ENCODE data around the gene PIP4K2B. TPM values are rescaled to one million over a fixed set of nuclear protein-coding genes. Genes with fewer than 3 reads are reported as not detected.

Gene PIP4K2B
- total RNA-seq, 1 donor, result 17.8 TPM

- H3K4me3 ChIP-seq (ENCODE audit: low read length), result no peak overlapping the region
- H3K9me3 ChIP-seq (ENCODE audit: low read depth, low read length), result no peaks in the 10 kb centered on the region
- no peaks in the 10 kb centered on the region for H3K4me1 ChIP-seq (ENCODE audit: insufficient read depth, low read length)
- no peaks in the 10 kb centered on the region for H3K27me3 ChIP-seq (ENCODE audit: insufficient read depth, low read length)
Observed at GRCh38 chr17:38717139-38717745, 82.1 kb downstream of the PIP4K2B start.

GRCh38 chr17:38716368-38717005 lies 82.9 kb downstream of the PIP4K2B start:
- no peaks in the 10 kb centered on the region for H3K9me3 ChIP-seq (ENCODE audit: low read depth, low read length)
- H3K4me3 ChIP-seq (ENCODE audit: low read length), result no peak overlapping the region
- no peaks in the 10 kb centered on the region for H3K4me1 ChIP-seq (ENCODE audit: insufficient read depth, low read length)
- no peaks in the 10 kb centered on the region for H3K27me3 ChIP-seq (ENCODE audit: insufficient read depth, low read length)

Other genes with a start within 250 kb of the PIP4K2B start
- not detected for gene SRCIN1, start 193.6 kb downstream of the PIP4K2B start, total RNA-seq
- gene EPOP, start 124.6 kb downstream of the PIP4K2B start, total RNA-seq, result 0.63 TPM
- gene MLLT6, start 94.3 kb downstream of the PIP4K2B start, total RNA-seq, result 95.9 TPM
- 1.8 TPM for gene CISD3, start 69.2 kb downstream of the PIP4K2B start, total RNA-seq
- gene PCGF2, start 51.2 kb downstream of the PIP4K2B start, total RNA-seq, result not detected
- 95.5 TPM for gene PSMB3, start 46.8 kb downstream of the PIP4K2B start, total RNA-seq
- gene CWC25, start 25.8 kb upstream of the PIP4K2B start, total RNA-seq, result 30.0 TPM
- gene RPL23, start 54.2 kb upstream of the PIP4K2B start, total RNA-seq, result 1,618 TPM
- gene LASP1, start 70.5 kb upstream of the PIP4K2B start, total RNA-seq, result 103 TPM
- gene FBXO47, start 167.8 kb upstream of the PIP4K2B start, total RNA-seq, result not detected